Choroid plexus epithelial cell (primary cell): ENCODE data around the gene NOTCH1.

Experiments
- DNase-seq: peaks from one replicate; pipeline ENCODE4 v3.0.0-alpha.2; 2010; ENCODE audit warnings: low read depth
- H3K4me3 ChIP-seq: 2 replicates; pipeline ENCODE4 v1.5.1; 2011; ENCODE audit warnings: low read depth, mild to moderate bottlenecking, control low read depth, low read length, moderate library complexity
- TF ChIP-seq, protein P1 (sequence below): conservative IDR thresholded peaks from 2 replicates; pipeline ENCODE4 v1.5.1; 2011; ENCODE audit warnings: low read depth, mild to moderate bottlenecking, control low read depth, inconsistent platforms, low read length, moderate library complexity

NOTCH1 gene

DNA sequence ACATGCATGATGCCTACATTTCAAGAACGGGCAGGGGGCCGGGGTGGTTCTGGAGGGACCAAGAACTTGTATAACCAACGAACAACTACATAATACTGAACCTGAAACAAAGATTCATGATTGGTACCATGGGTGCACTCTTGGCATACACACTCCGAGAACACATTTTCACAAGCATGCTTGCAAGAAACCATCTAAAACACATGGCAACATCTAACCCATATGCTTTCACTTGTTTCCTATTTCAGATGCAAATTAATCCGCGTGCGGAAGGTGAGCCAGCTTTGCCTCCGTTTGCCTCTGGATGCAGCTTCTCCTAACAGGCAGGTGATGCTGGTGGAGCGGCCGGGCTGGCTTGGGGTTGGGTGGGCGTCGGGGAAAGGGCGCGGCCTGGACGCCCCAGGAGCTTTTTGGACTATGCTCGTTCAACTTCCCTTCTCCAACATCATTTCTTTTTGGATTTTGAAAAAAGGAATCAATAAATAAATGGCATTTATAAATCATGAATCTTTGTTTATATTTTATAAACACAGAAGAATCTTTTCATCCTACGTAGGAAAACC, 50.5 kb downstream of the NOTCH1 start:
- H3K4me3 ChIP-seq: no peak overlapping the region
- TF ChIP-seq, protein P1, sequence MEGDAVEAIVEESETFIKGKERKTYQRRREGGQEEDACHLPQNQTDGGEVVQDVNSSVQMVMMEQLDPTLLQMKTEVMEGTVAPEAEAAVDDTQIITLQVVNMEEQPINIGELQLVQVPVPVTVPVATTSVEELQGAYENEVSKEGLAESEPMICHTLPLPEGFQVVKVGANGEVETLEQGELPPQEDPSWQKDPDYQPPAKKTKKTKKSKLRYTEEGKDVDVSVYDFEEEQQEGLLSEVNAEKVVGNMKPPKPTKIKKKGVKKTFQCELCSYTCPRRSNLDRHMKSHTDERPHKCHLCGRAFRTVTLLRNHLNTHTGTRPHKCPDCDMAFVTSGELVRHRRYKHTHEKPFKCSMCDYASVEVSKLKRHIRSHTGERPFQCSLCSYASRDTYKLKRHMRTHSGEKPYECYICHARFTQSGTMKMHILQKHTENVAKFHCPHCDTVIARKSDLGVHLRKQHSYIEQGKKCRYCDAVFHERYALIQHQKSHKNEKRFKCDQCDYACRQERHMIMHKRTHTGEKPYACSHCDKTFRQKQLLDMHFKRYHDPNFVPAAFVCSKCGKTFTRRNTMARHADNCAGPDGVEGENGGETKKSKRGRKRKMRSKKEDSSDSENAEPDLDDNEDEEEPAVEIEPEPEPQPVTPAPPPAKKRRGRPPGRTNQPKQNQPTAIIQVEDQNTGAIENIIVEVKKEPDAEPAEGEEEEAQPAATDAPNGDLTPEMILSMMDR: no peak
- DNase-seq: no peak

DNA sequence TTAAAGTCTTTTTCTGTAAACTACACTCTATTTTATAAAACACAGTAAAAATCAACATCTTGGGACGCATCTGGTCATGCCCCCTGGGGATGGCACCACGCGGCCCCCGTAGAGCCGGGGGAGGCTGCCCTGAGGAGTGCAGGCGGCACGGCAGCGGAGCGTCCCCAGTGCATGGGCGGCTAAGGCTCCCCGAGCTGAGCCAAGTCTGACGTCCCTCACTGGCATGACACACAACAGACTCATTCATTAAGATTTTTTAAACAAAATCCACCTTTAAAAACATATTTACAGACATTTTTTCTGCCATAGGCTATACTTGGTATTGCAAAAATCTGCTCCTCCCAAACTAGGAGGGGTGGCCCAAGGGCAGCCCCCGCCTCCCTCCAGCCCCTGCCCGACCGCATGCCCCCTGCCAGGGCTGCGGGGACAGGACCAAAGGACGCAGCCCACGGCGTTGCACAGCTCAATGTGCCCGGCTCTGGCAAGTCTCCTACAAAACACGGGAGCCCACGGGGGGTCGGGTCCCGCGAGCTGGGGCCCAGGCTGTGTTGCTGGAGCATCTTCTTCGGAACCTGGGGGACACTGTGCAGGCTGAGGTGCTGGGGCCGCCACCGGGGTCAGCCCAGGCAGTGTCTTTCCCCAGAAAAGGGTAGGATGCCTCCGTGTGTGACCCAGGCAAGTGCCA, 51.2 kb downstream of the NOTCH1 start:
- DNase-seq: no peak
- TF ChIP-seq, protein P1: no peak
- no peak overlapping the region for H3K4me3 ChIP-seq

DNA sequence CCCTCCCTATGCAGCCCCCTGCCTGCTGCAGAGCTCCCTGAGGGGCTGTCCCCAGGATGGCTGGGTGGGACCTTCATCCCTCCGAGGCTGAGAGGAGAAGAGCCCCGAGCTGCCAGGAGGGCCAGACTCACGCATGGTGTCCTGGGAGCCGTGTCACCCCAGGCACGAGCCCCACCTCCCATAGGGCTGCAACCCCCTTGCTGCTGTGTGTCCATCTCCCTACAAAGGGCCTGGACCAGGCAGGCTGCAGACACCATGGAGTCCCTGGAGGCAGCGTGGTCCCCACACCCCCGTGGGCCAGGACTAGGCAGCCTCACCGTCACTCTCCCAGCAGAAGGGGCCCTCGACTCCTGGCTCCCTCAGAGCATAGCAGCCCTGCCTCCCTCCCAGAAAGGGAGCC, 51.8 kb downstream of the NOTCH1 start:
- TF ChIP-seq, protein P1: no peak
- no peak for DNase-seq

DNA sequence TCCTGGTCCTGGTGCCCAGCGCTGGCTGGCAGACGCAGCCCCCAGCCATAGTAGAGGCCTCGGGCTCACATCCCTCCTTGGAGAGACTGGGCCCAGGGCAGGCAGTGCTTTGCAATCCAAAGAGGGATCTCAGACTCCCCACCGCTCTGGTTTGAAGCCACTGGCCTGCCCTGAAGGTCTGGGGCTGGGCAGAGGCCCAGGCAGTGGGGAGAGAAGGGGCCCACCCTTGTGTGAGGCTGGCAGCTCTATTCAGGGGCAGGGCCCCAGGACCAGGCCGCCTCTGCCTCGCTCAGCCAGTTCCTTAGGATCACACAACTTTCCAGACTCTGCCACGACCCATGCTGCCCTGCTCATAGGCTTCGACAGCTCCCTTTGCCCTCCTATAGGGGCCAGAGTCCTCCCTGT, 52.3 kb downstream of the NOTCH1 start:
- H3K4me3 ChIP-seq: no peak overlapping the region
- DNase-seq: no peak
- TF ChIP-seq, protein P1: no peak

More for the DNA sequence above, 51.8 kb downstream of the NOTCH1 start:
- H3K4me3 ChIP-seq: no peak overlapping the region

DNA sequence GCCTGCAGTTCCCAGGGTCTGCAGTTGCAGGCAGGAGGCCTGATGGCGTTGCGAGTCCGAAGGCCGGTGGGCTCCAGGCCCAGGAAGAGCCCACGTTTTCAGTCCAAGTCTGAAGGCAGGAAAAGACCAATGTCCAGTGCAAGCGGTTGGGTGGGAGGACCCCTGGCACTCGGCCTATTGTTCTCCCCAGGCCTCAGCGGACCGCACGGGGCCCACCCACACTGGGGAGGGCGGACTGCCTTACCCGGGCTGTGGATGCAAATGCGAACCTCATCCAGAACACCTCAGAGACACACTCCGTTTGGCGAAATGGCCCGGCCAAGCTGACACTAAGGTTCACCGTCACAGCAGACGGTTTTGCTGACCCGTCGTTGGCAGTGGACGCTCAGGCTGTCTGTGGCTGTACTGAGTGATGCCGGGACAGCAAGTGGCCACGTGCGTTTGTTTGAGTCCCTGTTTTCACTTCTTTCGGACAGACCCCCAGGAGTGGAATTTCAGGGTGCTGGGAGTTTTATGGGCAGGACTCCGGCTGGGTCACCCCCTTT, 52.8 kb downstream of the NOTCH1 start:
- H3K4me3 ChIP-seq: no peak overlapping the region
- DNase-seq: no peak
- TF ChIP-seq, protein P1: no peak

DNA sequence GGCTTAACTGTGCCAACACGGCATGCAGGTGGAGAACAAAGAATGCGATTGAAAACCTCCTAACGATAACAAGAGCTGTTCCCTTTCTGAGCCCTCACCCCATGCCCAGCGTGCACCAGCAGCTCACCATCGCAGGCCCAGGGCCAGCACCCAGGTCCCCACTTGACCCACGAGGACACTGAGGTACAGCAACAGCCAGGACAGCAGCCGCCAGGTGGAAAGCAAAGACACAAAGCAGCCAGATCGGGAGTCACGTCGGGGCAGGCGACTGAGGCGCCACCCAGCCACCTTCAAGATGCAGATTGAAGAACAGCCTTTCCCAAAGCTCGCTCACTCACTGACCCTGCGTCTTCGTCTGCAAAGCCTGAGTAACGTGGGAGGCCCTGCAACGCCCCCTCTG, 56.1 kb downstream of the NOTCH1 start:
- DNase-seq: no peak
- TF ChIP-seq, protein P1: no peak
- H3K4me3 ChIP-seq: no peak overlapping the region
